ENCODE data around the gene ENGASE. TPM values are rescaled to one million over a fixed set of nuclear protein-coding genes. Genes with fewer than 3 reads are reported as not detected.

The ENGASE gene
- total and polyA plus RNA-seq, 2 of the 4 experiments (the other 2 are of a cell fraction): 3.9 to 12.1 TPM

DNA sequence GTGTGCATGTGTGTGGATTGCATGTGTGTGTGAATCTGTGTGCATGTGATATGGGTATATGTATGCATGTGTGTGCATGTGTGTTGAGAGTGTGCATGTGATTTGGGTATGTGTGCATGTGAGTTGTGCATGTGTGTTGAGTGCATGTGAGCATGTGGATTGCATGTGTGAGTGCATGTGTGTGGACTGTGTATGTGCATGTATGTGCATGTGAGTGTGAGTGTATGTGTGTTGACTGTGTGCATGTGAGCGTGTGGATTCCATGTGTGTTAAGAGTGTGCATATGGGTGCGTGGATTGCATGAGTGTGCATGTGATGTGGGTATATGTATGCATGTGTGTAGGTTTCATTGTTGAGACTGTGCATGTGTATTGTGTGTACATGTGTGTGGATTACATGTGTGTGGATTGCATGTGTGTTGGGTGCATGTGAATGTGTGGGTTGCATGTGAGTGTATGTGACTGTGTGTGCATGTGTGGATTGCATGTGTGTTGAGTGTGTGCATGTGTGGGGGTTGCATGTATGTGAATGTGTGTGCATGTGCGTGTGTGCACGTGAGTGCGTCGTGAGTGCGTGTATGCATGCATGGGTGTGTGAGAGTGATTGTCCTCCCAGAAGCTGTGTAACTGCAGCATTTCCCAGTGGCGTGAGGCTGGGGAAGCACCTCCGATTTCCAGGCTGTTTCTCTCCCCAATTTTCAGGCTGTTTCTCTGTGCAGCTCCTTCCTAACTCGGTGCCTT is 31.3 kb upstream of the ENGASE start:
- Histone ChIP-seq H4K8ac (ENCODE audit: low read depth in 2 of 2, low read length in 2 of 2) (no peak overlapping the region), H4K91ac (ENCODE audit: insufficient read depth, low read depth, low read length) (no peak overlapping the region), H2AFZ (replicated peaks; ENCODE audit: low read length, poor library complexity) (no peak overlapping the region), H3K4me3 (ENCODE audit: insufficient read depth, low read depth, low read length) (no peak overlapping the region), H3K4me2 (ENCODE audit: low read depth, low read length) (no peak overlapping the region), H2BK20ac (ENCODE audit: low read depth, low read length) (no peak overlapping the region), H2AK9ac (replicated peaks; ENCODE audit: low read depth, low read length, poor library complexity) (no peak overlapping the region), H3K27ac (ENCODE audit: insufficient read depth, low read length) (no peak overlapping the region), H3K4me1 (ENCODE audit: control insufficient read depth, insufficient read depth, low read length) (peaks cover 5% of the 10 kb centered on the region), H3K23ac (ENCODE audit: low read depth, low read length) (no peak overlapping the region), H2BK15ac (ENCODE audit: low read depth, low read length) (no peak overlapping the region), H4K5ac (ENCODE audit: low read depth, low read length) (no peak overlapping the region), H2BK5ac (ENCODE audit: low read depth, low read length, poor library complexity, severe bottlenecking) (no peak overlapping the region), H2BK120ac (ENCODE audit: low read depth, low read length) (no peak overlapping the region), H3K14ac (replicated peaks; ENCODE audit: low read depth, low read length) (no peak overlapping the region), H3K27me3 (ENCODE audit: control insufficient read depth, insufficient read depth, low read length) (no peaks in the 10 kb centered on the region; the same call in 1 of the 2 replicates), H3K18ac (ENCODE audit: low read depth, low read length) (no peak overlapping the region), H3K36me3 (ENCODE audit: control insufficient read depth, insufficient read depth, low read length) (peaks cover 8% of the 10 kb centered on the region; the same call in 1 of the 2 replicates), H3K9ac (ENCODE audit: low read depth, low read length) (no peak overlapping the region), H4K20me1 (ENCODE audit: insufficient read depth, low read length) (no peaks in the 10 kb centered on the region; the same call in 1 of the 2 replicates), H3K9me1 (ENCODE audit: insufficient read depth, low read length) (peaks cover 13% of the 10 kb centered on the region), H3K9me3 (ENCODE audit: control insufficient read depth, insufficient read depth, low read length) (no peaks in the 10 kb centered on the region), H2AK5ac (ENCODE audit: low read depth, low read length) (no peak overlapping the region), H3K4ac (ENCODE audit: low read depth, low read length) (no peak overlapping the region), H3K79me1 (ENCODE audit: low read depth in 1 of 2, low read length in 2 of 2) (0 out of 4 replicates have a peak, but pooled peaks cover 0 to 5% of the 10 kb centered on the region in 2 experiments), H3K56ac (ENCODE audit: extremely low read depth, insufficient read depth, low read length) (no peak overlapping the region)
- POLR2A ChIA-PET (ENCODE audit: unreplicated experiment): no interaction called here
- in situ Hi-C loops (cut with MboI; ENCODE audit: low sequenced_read_pairs) (no loop called here), dilution Hi-C loops (cut with HindIII; ENCODE audit: low sequenced_read_pairs, unreplicated experiment) (no loop called here), intact Hi-C loops (cut with micrococcal nuclease) (no loop called here)
- 93% methylated on average over 3 of the region's 10 CpGs; no CpG with 5 or more reads in 1 of the 2 experiments for WGBS, 2 experiments (ENCODE audit: extremely low coverage in 2 of 2, insufficient read length in 1 of 2)
- DNase-seq (no peak), ATAC-seq (ENCODE audit: low read depth) (no peak)
- CTCF ChIA-PET: interaction anchor here (0.6 to 3.1 kb wide), 2 partner anchors 24 to 908 kb away, joined by 3 to 19 read pairs; no protein-coding TSS in a partner anchor
- TF ChIP-seq RFX5 (IDR thresholded peaks at IDR 0.05; ENCODE audit: low read depth, low read length) (no peak), NFE2L2 (IDR thresholded peaks at IDR 0.05; ENCODE audit: low read depth, low read length) (no peak), MAZ (IDR thresholded peaks at IDR 0.05; ENCODE audit: borderline replicate concordance, low read depth, low read length) (no peak)
- TF ChIP-seq, protein P1, sequence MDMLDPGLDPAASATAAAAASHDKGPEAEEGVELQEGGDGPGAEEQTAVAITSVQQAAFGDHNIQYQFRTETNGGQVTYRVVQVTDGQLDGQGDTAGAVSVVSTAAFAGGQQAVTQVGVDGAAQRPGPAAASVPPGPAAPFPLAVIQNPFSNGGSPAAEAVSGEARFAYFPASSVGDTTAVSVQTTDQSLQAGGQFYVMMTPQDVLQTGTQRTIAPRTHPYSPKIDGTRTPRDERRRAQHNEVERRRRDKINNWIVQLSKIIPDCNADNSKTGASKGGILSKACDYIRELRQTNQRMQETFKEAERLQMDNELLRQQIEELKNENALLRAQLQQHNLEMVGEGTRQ (IDR thresholded peaks at IDR 0.05; ENCODE audit: low read depth, low read length): no peak
- BruUV-seq (replicated peaks): no TSS peak
